ENCODE measurements around the gene PCK1.

The PCK1 gene

DNA sequence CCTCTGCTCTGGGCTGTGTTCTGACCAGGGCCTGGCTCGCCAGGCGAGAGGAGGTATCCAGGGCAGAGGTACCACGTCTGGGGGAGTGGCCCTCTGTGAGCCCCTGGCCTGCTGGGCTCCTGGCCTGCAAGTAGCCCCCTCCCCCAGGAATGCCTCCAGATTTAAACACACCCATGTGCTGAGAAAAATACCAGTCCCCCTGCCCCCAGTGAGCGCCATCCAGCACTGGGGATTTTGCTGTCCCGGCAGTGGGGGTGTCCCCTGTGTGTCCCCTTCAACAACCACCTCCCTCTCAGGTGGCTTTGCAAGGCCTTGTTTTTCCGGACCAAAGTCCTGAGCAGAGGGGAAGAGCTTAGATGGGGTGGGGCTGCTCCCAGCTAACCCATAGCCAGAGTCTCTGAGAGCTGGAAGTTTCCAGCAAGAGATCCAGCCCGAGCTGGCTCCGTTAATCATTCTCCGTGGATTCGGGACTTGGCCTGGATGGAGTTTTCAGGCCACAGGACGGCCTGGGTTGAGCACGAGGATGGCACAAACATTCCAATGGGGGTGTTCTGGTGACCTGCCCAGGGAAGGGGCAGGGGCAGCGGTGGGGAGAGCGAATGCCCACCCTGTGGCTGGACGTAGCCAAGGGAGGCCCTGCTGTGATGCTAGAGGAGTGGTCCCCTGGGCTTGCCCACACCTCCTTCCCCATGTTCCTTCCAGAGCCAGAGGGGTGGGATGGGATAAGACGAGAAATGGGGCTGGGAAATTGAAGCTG lies 29.0 kb downstream of the PCK1 start:
- no peak for DNase-seq

DNA sequence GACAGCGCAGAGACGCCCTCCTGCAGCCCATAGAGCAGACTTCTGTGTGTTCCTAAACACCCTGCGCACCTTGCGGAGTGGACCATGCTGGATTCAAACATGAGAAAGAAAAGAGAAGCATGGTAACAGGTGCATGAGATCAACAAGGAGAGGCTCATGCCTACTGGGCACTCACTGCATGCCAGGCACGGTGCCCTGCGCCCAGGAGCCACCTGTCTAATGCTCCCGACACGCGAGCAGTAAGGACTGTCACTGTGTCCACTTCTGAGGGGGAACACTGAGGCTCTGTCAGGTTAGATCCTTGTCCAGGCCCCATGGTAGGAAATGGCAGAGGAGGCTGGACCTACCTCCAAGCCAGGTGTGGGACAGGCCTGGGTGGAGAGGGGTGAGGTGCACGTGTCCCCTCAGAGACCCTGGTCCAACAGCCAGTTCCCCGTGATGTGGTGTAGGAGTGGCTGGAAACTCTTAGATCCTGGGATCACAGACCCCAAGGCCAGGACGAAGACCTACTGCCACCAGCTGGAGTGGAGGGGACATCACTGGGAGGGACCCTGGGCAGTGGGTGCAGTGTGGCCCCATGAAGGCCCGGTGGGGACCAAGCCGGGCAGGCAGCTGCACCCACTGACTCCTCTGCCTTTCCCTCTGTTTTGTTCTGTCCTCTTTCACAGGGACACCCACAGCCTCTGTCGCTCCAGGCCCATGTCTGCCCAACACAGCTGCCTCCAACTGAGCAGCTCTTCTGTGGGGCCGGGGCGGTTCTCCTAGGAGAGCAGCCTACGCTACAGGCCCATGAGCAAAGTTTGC lies 29.8 kb downstream of the PCK1 start:
- no peak for DNase-seq

- DNase-seq: no peak
Measured at GRCh38 chr20:57591289-57592229, 30.6 kb downstream of the PCK1 start.

DNA sequence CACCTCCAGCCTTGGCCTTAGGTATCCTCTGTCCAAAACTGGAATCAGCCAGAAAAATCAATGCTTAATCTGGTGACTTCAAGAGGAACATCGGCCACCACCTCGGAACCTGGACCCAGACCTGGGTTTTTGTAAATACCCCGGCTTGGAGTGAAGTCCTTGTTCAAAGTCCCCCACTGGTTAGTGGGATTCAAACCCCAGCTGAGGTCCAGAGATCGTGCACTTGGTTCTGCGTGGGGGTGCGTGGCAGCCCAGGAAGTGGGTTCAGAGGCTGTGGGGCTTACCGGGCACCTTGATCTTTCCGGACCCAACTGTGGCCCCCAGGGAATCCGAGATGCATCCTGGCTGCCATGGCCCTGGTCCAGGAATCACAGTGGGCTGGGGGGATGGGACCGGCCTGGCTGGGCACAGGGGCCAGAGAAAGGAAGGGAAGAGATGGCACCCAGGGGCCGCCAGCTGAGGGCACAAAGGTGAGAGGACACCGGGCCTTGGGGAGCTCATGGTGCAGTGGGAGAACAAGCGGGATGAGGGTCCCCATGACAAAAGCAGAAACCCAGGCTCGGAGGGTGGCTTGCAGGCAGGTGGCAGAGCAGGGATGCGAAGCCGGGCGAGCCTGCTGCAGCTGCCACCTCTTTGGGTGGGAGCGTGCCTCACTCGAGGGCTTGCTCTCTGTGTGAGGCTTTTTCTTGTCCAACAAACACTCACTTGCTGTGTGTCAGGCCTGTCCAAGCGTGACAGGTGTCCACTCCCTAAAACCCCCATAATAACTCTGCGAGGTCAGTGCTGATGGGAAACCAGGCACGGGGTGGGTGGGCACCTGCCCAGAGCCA lies 31.6 kb downstream of the PCK1 start:
- DNase-seq: no peak

- DNase-seq: no peak
Measured at GRCh38 chr20:57593134-57593886, 32.4 kb downstream of the PCK1 start.

DNA sequence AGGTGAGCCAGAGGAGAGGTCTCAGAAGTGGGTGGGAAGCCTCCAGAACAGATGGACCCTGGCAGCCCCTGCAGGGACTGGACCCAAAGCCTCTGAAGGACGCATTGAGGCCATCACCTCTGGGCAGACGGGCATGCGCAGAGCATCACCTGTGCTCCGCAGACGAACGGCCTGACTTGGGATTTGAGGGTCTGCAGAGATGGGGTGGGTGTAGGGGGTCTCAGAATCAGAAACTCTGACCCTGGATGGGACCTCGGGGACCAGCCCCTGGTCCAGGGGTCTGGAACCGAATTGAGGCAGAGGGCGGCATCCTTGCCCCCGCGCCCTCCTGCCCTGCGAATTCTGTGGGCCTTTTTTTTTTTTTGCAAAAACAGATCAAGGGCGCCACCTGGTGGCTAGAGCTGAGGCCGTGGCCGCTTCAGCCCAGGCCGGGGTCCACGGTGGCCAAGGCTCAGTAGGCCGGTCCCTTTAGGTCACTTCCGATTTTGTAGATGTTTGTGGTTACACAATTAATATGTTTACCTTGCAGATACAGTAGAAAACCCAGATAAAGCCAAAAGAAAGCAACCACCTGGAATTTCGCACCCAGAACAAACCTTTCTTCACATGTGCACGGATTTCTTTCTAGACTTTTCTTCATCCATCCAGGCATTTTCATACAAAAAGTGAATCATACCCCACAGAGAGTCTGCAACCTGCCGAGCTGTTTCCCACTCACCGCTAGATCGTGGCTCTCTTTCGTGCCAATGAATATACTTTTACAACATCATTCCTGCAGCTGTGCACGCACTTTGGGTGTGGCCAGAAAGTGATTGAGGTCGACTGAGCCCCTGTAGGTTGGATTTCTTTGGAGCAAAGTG lies 33.4 kb downstream of the PCK1 start:
- DNase-seq: no peak

DNA sequence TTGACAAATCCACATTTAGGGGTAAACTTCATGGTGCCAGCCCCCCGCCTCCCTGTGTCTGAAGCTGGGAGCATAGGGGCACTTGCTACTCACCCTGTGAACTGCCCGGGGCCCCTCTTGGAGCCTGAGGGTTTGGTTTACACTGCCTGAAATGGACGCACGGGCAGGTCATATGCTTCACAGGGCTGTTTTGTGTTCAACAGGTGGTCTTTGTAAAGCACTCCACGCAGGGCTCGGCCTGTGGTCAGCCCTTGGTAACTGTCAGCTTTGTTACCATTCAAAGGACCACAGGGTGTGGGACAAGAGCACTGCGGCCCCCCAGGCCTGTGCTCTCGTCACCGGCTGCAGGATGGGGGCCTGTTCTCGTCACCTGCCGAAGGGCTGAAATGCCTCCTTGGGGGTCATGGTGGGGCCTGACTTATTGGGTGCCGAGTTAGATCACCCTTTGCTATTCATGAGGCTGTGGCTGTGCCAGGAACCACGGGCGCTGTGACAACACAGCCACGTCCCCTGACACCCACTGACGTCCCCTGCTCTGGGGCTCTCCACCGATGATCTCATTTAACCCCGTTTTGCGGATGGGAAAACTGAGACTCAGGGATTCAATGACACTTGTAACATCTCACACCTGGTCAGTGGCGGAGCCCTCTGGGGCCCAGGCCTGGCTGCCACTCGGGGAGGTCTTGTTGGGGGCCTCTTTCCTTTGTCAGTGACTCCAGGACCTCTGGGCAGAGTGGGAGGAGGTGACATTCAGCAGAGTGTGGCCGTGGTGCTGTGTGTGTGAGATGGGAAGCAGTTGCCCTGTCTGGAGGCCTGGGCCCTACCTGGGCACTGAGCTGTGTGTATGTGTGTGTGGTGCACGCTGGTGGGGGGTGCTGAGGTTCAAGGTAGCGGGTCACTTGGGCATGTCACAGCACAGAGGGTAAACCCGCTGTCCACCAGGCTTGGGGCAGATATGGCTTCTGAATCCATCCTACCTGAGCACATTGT lies 34.4 kb downstream of the PCK1 start:
- DNase-seq: no peak

DNA sequence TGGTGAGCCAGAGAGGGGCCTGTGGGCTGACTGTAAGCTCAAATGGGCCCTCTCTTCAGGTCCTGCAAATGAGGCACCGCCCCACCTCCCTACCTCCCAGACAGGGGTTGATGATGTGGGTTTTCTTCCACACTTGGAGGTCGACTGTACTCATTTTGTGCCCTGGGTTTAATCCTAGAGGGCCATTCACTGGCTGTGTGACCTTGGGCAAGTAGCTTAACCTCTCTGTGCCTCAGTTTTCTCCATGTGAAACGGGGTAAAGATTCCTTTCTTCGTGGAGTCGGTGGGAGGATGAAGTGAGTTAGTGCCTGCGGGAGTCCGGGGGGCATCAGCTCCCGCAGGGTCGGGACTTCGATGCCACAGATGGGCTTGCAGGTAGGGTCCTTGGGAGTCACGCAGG lies 35.4 kb downstream of the PCK1 start:
- DNase-seq: no peak

GRCh38 chr20:57596998-57597939 lies 36.4 kb downstream of the PCK1 start:
- DNase-seq: no peak

GRCh38 chr20:57598060-57598459 lies 37.1 kb downstream of the PCK1 start:
- no peak for DNase-seq

- DNase-seq: no peak
Measured at GRCh38 chr20:57598491-57598890, 37.6 kb downstream of the PCK1 start.

GRCh38 chr20:57600320-57601210 lies 39.7 kb downstream of the PCK1 start:
- DNase-seq: no peak

- DNase-seq: no peak
Measured at GRCh38 chr20:57601211-57601570, 40.3 kb downstream of the PCK1 start.

DNA sequence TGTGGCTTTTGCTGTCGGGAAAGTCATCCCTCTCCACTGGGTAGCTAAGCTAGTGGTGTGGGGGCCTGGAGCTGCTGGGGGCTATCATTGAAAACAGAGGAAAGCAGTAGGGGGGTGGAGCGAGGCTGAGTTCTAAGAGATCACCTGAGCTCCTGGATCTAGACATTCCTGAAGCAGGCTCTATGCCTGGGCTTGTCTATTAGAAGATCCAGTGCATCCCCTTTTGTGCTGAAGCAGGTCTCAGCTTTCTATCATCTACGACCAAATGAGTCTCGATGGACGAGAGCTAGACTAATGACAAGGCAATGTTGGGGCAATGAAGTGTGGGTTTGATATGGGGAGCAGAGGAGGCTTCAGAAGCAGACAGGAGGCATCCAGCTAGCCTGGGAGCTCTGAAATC lies 40.8 kb downstream of the PCK1 start:
- no peak for DNase-seq

GRCh38 chr20:57603120-57603519 lies 42.2 kb downstream of the PCK1 start:
- DNase-seq: no peak

- DNase-seq: no peak
Measured at GRCh38 chr20:57605045-57605444, 44.1 kb downstream of the PCK1 start.

GRCh38 chr20:57605878-57606277 lies 45.0 kb downstream of the PCK1 start:
- DNase-seq: no peak
